ENCODE data around the gene IL5RA.

IL5RA gene

GRCh38 chr3:3107181-3107580, 3.0 kb downstream of the IL5RA start:
- DNase-seq: no peak

DNA sequence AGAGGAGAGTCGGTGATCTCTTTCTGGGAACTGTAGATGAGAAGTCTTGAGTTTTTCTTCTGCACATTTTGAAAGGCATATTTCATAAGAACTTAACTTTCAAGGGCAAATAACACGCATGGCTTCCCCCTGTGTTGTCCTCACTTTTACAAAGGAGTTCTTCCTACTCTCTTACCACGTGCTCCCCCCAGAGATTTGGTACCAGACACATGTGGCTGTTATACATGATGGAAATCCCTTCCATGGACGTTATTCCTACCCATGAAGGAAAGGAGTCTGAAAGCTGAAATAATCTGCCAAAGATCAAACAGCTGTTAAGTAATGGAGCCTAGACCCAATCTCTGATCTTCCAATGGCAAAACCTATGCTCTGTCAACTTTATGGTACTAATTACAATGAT, 4.4 kb downstream of the IL5RA start:
- DNase-seq: no peak

- no peak for DNase-seq
These were observed 4.9 kb downstream of the IL5RA start for GRCh38 chr3:3105246-3105645.

- DNase-seq: no peak
These were observed 7.4 kb downstream of the IL5RA start for GRCh38 chr3:3102751-3103150.

DNA sequence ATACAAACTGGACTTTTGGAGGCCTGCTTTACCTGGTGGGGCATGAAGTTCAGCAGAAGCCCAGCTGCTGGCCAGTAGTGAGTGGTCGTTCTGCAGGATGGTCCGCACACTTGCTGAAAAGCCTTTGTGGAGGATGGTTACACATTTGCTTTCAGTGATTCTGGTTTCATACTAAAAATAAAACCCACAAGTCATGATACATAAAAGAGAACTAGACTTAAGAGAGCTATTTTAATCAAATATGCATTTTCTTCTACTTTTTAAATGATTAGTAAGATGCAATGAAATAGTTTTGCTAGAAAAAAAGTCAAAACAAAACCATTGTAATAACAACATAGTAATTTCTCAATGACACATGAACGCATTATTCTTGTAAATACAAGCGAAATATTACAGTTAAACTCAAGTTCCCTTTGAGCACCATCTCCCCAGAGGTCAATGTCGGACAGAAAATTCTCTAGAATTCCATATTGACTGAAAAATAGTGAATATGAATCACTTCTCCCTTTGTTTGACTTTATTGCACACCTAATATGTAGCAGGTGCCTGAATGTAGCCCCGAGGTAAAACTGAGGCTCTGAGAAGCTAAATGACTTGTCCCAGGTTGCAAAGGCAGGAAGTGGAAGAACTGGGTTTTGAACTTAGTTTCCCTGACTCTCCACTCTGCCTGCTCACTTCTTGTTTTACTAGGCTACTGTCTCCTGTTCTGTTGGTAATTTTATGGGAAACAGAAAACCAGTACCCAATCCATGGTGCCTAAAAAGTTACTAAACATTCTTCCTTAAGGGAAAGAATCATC, 8.3 kb downstream of the IL5RA start:
- DNase-seq: no peak

DNA sequence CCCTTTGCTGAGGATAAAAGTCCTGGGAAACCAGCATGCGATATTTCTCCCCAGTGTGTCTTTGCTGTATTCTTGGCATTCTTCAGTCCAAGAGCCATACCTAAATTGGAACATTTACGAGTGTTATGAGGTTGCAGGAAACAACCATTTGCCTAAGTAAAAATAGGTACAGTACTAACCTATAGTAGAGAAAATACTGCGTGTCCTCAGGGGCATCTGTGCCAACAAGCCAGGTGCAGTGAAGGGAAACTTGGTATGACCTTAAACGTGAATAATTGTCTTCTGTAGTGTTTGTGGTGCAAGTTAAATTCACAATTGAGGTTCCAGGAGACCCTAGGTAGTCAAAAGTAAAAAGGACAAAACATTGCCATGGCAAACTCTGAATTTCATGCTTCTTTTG, 12.2 kb downstream of the IL5RA start:
- no peak for DNase-seq

DNA sequence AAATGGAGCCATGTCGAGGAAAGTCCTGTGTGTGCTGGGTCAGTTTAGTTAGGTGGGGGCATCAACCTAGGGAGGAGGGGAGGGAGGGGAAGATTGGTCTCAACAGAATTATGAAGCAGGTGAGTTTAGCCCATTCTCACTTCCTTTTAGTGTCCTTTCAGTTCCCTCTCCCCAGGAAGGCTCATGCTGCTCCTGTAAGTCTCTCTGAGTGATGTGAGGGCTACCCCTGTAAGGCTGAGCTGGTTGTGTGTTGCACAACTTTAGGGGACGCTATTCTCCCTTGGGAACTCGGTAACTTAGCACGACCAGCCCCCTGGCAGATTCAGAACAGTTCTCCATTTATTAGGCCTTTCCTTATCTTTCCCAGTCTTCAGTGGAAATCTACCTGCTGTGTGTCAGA, 21.2 kb downstream of the IL5RA start:
- no peak for DNase-seq

DNA sequence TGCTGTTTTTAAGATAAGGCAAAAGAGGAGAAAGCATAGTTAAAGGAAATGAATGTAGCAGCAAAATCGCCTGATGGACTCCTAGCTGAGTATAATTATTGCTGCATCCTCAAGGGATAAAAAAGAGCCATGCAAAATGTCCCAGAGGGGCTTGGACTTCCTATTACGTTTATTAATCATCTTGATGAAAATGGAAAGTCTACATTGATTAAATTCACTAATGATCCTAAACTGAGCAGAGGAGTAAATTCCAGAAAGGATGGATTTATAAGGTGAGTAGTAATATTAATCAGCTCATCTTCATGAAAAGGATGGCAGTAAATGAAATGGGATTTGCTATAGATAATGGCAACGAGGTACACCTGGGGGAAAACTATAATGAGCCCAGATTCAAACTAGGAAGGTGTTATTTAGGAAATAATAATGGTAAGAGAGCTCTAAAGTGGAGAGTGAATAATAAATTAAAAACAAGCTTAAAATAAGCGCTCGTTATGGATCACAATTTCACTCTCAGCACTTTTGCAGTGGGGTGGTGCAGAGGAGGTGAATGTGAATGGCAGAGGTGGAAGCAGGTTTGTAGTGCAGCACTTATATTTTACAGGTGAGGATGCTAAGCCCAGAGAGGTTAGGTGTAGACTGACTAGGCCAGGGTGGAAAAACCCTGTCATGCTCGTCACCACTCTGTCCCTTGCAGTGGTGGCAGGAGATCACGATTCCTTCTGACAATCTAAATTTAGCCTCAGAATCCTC, 22.3 kb downstream of the IL5RA start:
- no peak for DNase-seq

- no peak for DNase-seq
These were observed 22.9 kb downstream of the IL5RA start for GRCh38 chr3:3087279-3087678.

GRCh38 chr3:3086239-3086638, 23.9 kb downstream of the IL5RA start:
- no peak for DNase-seq

DNA sequence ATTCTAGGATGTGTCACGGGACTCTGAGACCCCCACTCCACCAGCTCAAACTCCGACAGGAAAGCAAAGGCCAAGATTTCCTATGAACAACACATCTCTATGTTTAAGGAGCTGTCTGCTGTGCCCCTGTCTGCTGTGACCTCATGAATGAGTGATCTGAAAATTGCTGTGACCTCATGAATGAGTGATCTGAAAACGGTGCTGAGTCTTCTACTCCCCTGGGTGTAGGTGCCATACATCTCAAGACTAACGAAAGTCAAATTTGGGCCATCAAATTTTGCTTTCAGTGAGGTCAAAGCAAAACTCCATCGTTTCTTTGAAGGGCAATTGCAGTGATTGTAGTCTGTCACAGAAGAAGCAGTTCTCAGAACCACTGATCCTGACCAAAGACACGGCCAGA, 24.4 kb downstream of the IL5RA start:
- DNase-seq: no peak

DNA sequence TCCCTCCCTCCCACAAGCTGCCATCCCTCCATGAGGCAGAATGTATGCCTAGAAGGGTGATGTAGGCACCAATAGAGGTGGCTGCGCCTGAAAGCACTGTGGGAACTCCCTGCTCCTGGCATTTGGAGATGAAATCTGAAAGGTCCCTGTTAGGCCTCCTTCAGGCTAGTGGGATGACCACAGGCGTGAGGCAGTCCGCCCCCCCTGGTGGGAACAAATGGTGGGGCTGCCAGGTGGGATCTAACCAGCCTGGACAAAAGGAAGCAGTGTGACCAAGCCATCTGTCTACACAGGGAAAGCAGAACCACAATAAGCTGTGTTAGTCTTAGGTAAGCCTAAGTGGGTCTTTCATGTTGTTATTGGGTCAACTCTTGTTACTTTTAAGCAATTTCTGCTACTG, 25.3 kb downstream of the IL5RA start:
- no peak for DNase-seq

GRCh38 chr3:3082234-3082924, 27.8 kb downstream of the IL5RA start:
- no peak for DNase-seq

DNA sequence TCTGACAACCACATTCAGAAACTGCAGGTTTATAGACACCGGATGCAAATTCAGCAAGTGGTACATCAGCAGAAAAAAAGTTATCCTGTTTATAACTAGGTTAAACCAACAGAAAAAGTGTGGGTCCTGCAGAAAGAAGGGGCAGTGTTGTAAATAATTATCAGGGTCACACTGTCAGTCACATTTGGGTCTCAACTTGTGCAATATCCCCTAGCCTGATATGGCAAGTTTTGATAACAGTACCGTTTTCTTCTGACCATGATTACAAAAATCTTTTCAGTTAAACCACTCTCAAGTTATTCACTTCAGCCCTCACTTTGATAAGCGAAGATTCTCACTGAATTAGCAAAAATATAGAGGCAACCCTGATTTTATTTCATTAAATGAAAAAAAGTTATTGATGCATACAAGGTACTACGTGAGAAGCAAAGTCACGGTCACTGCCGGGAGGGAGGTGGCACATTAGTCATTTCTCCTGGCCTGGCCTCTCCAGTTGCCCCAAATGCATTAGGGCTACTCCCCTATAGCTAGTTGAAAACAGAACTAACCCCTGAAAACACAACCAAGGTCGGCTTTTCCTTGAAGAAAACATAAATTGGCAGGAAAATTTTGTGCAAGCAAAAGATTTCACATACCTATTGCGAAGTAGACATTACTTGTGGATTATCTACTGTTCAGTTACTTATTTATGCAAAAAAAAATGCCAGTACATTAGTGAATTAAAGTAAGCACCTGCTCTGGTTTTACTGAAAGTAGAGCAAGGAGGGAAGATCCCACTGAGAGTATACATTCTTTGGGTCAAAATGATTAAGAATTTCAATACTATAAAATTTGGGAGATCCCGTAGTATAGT, 28.6 kb downstream of the IL5RA start:
- DNase-seq: no peak

- DNase-seq: no peak
These were observed 29.9 kb downstream of the IL5RA start for GRCh38 chr3:3080309-3080708.

DNA sequence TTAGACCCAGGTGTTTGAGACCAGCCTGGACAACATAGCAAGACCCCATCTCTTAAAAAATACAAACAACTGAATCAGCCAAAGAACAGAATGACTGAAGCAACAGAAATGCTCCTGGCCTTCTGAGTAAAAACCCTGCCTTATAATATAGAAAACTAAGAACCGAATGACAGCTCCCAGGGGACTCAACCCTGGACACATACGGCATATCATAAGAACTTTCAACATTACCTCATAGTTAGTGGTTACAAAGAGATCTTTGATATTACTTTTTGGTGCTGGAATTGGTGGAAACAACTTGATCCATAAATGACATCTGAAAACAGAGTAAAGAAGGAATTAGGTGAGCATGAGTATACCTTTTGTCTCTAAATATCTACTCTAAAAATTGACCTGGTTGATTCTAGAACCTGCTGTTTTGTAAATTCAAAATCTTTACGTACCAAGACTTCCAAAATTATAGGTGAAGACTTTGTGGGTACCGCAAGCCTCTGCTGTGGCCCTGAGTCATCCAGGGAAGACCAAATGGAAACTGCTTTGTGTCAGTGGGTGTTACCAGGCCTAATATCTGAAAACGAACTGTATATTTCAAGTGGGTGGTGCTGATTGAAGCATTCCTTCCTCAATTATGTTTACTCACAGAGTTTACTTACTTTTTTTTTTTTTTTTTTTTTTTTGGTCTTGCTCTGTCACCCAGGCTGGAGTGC, 35.5 kb downstream of the IL5RA start:
- no peak for DNase-seq

DNA sequence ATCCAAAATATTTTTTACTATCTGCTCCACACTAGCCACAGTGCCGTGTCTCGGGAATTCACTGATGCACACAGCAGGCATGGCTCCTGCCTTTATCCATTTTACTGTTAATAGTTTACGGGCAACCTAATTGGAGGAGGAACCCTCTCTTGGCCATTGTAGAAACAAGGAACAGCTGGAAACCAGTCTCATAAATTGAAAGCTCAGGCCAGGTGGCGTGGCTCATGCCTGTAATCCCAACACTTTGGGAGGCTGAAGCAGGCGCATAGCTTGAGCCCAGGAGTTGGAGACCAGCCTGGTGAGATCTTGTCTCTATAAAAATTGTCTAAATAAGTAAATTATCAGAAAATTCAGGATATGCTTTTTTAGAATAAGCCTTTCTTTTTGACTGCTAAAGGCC, 39.0 kb downstream of the IL5RA start:
- DNase-seq: no peak

DNA sequence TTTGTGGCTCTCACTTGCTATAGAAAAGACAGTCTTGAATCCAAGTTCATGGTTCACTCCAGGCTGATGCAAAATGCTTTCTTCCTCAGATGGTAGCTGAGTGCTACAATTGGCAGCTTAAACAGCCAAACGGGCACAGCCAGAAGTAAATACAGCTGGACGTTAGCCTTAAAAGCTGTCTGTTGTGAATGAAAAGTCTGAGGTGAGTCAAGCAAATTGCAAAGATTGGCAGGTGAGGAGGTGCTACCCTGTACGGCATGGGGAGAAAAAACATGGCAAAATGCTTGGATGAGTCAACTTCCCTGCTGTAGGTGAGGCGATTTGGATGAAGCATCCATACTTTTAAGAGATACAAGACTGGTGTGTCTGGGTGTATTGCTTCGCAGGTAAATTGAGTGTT, 40.5 kb downstream of the IL5RA start:
- DNase-seq: no peak

DNA sequence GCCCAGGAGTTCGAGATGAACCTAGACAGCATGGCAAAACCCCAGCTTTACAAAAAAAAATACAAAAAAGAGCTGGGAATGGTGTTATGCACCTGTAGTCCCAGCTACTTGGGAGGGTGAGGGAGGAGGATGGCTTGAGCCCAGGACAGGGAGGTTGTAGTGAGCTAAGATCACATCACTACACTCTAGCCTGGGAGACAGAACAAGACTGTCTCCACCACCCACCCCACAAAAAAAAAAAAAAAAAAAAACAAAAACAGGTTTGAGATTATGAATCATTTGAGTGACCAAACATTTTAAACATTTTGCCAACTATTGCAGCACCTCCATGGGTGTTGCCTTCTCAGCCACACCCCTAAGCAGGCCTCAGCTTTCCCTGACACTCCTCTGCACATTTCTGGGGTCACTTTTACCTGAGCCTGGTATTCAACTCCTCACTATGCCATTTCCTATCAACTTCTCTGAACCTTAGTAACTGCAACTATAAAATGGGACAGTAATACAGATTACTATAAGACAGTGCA, 41.8 kb downstream of the IL5RA start:
- DNase-seq: no peak

DNA sequence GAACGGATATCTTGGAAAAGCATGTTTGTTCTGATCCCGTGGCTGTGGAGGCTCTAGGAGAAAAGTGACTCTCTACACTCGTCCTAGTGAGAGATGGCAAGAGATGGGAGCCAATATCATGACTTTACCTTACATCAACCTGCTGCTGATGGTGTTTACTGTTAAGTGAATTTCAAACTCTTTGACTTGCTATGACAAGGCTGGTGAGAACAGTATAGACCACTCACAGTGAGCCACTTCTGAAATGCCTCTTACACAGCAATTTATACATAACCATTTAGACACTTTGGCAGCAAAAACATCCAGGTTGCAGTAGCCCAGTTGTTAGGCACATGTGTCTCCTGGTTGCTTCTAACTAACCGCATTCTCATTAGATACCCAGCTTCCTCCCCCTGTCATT, 43.3 kb downstream of the IL5RA start:
- DNase-seq: no peak

- no peak for DNase-seq
These were observed 43.8 kb downstream of the IL5RA start for GRCh38 chr3:3066378-3066777.

DNA sequence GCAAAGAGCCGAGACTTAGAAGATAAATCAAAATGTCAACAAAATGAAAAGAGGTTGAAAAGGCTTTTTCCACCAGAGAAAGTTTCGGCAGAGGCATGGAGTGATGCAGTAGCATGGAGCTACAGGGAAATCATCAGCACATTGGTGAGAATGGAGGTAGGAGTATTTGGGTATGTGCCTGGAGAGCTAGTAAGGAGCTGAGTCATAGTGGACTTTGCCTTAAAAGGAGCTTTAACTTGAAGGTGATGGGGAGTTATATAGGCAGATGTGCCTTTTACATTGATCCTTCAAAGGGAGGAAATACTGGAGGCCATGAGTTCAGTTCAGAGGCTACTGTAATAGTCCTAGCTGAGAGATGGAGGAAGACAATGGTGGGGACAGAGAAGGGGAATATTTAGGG, 44.3 kb downstream of the IL5RA start:
- DNase-seq: no peak

All from NCI-H1930 (cell line).